Neutrophil (primary cell): Measurements from ENCODE around the gene USH2A.
"Not testable (repeated sequence)": the region's sequence is repeated elsewhere in the genome, so short reads cannot be mapped to it uniquely, and the experiment has no call there.

ENCODE experiments used
- H3K27ac ChIP-seq: fragments of 200-600 bp; sonication (generic); 2 replicates; pipeline ENCODE4 v1.5.1; 2016; ENCODE audit warnings: mild to moderate bottlenecking, moderate library complexity
- H3K27me3 ChIP-seq: fragments of 200-600 bp; sonication (generic); 2 replicates; pipeline ENCODE4 v1.6.0; 2016; ENCODE audit warnings: mild to moderate bottlenecking
- H3K36me3 ChIP-seq: fragments of 200-600 bp; sonication (generic); 2 replicates; pipeline ENCODE4 v1.5.1; 2017
- H3K4me1 ChIP-seq, 2 experiments: fragments of 200-600 bp in 1 of 2; sonication (generic) in 1 of 2; 1 replicate in 1 of 2; 2 replicates in 1 of 2; pipeline versions ENCODE4 v1.5.1 to v1.6.1; 2013 to 2016; ENCODE audit warnings: low read depth in 1 of 2, low read length in 1 of 2, mild to moderate bottlenecking in 1 of 2, moderate library complexity in 1 of 2; ENCODE audit not compliant: control insufficient read depth in 1 of 2, insufficient read depth in 1 of 2
- H3K4me3 ChIP-seq, 2 experiments: fragments of 200-600 bp in 1 of 2; sonication (generic) in 1 of 2; 1 replicate in 1 of 2; 2 replicates in 1 of 2; pipeline ENCODE4 v1.5.1; 2013 to 2016; ENCODE audit warnings: low read depth in 1 of 2, low read length in 1 of 2, mild to moderate bottlenecking in 1 of 2, moderate library complexity in 1 of 2
- H3K9me3 ChIP-seq: fragments of 200-600 bp; sonication (generic); 2 replicates; pipeline ENCODE4 v1.5.1; 2016
- TF ChIP-seq, protein P1 (sequence below): fragments of 200-600 bp; sonication (generic); IDR thresholded peaks from 2 replicates; pipeline ENCODE4 v1.5.1; 2016; ENCODE audit warnings: antibody characterized with exemption

The USH2A gene

GRCh38 chr1:216032284-216032683, 391.0 kb downstream of the USH2A start:
- H3K4me3 ChIP-seq, result no peak overlapping the region
- no peaks in the 10 kb centered on the region for H3K36me3 ChIP-seq
- H3K27ac ChIP-seq, result no peak overlapping the region
- H3K4me1 ChIP-seq, result no peaks in the 10 kb centered on the region
- TF ChIP-seq, protein P1, sequence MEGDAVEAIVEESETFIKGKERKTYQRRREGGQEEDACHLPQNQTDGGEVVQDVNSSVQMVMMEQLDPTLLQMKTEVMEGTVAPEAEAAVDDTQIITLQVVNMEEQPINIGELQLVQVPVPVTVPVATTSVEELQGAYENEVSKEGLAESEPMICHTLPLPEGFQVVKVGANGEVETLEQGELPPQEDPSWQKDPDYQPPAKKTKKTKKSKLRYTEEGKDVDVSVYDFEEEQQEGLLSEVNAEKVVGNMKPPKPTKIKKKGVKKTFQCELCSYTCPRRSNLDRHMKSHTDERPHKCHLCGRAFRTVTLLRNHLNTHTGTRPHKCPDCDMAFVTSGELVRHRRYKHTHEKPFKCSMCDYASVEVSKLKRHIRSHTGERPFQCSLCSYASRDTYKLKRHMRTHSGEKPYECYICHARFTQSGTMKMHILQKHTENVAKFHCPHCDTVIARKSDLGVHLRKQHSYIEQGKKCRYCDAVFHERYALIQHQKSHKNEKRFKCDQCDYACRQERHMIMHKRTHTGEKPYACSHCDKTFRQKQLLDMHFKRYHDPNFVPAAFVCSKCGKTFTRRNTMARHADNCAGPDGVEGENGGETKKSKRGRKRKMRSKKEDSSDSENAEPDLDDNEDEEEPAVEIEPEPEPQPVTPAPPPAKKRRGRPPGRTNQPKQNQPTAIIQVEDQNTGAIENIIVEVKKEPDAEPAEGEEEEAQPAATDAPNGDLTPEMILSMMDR, result no peak
- no peaks in the 10 kb centered on the region for H3K27me3 ChIP-seq
- no peaks in the 10 kb centered on the region for H3K9me3 ChIP-seq

DNA sequence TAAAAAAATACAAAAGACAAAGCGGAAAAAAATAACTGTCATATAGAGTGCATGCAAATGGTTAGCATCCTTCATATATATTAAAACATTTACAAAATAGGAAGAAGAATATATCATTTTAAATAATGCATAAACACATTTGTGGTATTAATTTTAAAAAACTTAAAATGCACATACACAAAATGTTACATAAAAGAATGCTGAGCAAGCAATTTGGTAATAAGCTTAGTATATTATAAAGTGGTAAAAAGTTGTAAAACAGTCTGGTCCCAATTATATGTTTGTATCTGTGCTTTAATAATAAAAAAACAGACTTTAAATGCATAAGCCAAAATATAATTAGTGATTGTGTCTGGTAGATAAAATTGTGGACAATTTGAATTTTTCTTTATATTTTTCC, 394.6 kb downstream of the USH2A start:
- no peaks in the 10 kb centered on the region for H3K4me1 ChIP-seq
- TF ChIP-seq, protein P1, result no peak
- H3K4me3 ChIP-seq, result no peak overlapping the region
- H3K27ac ChIP-seq, result no peak overlapping the region
- no peaks in the 10 kb centered on the region for H3K27me3 ChIP-seq
- H3K9me3 ChIP-seq, result no peaks in the 10 kb centered on the region
- no peaks in the 10 kb centered on the region for H3K36me3 ChIP-seq

DNA sequence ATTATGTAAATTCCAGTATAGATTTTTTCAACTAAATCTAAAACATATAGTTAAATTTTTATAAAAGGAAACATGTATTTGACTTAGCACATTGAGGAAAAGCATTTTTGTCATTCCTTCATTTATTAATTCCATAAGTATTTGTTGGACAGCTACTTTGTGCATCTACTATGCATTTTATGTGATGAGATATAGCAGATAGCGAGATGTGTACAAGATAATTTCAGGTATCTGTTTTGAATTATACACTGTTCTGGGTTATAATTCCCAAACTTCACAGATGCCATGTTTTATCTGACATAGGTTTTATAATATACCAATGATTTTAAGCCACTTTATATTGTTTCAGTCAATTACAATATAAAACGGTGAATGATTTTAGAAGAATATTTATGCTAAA, 398.7 kb downstream of the USH2A start:
- no peak overlapping the region for H3K27ac ChIP-seq
- H3K9me3 ChIP-seq, result no peaks in the 10 kb centered on the region
- H3K27me3 ChIP-seq, result no peaks in the 10 kb centered on the region
- H3K4me1 ChIP-seq, result no peaks in the 10 kb centered on the region
- H3K4me3 ChIP-seq, result no peak overlapping the region
- TF ChIP-seq, protein P1, result no peak
- H3K36me3 ChIP-seq, result no peaks in the 10 kb centered on the region

GRCh38 chr1:216020743-216021345, 402.4 kb downstream of the USH2A start:
- Histone ChIP-seq H3K4me1 (no peaks in the 10 kb centered on the region), H3K36me3 (no peaks in the 10 kb centered on the region), H3K27ac (no peak overlapping the region), H3K4me3 (no peak overlapping the region), H3K27me3 (no peaks in the 10 kb centered on the region), H3K9me3 (no peaks in the 10 kb centered on the region)
- TF ChIP-seq, protein P1, result no peak

- Histone ChIP-seq H3K4me1 (no peaks in the 10 kb centered on the region), H3K4me3 (no peak overlapping the region), H3K27me3 (no peaks in the 10 kb centered on the region), H3K27ac (no peak overlapping the region), H3K36me3 (no peaks in the 10 kb centered on the region), H3K9me3 (no peaks in the 10 kb centered on the region)
- TF ChIP-seq, protein P1, result no peak
Measured at GRCh38 chr1:216015116-216015515, 408.1 kb downstream of the USH2A start.

GRCh38 chr1:216014086-216014485, 409.2 kb downstream of the USH2A start:
- TF ChIP-seq, protein P1, result no peak
- no peaks in the 10 kb centered on the region for H3K9me3 ChIP-seq
- no peak overlapping the region for H3K27ac ChIP-seq
- no peaks in the 10 kb centered on the region for H3K4me1 ChIP-seq
- no peaks in the 10 kb centered on the region for H3K27me3 ChIP-seq
- H3K36me3 ChIP-seq, result no peaks in the 10 kb centered on the region
- H3K4me3 ChIP-seq, result no peak overlapping the region

- not testable (repeated sequence) for H3K4me3 ChIP-seq, H3K27ac ChIP-seq, H3K4me1 ChIP-seq, H3K27me3 ChIP-seq, H3K36me3 ChIP-seq, H3K9me3 ChIP-seq
Measured at GRCh38 chr1:216009456-216009855, 413.8 kb downstream of the USH2A start.
